Stimulated activated naive CD8-positive, alpha-beta T cell treated with anti-CD3 and anti-CD28 coated beads, Interleukin-15, Interleukin-2, amounts not matched to agents 100 ng/mL and 50 ng/mL, for 24 hours (primary cell): ENCODE data around the gene HCAR3.
"Not testable (repeated sequence)": the region's sequence is repeated elsewhere in the genome, so short reads cannot be mapped to it uniquely, and the experiment has no call there.

Source experiments
- H3K27ac Mint-ChIP-seq: one replicate; pipeline ENCODE4 v1.8.0; 2021; ENCODE audit warnings: mild to moderate bottlenecking, mixed read lengths
- H3K27me3 Mint-ChIP-seq: one replicate; pipeline ENCODE4 v1.8.0; 2021; ENCODE audit warnings: mixed read lengths
- H3K36me3 Mint-ChIP-seq: one replicate; pipeline ENCODE4 v1.8.0; 2021; ENCODE audit warnings: low read depth, mixed read lengths
- H3K4me1 Mint-ChIP-seq: one replicate; pipeline ENCODE4 v1.8.0; 2021; ENCODE audit warnings: low read depth, mixed read lengths
- H3K4me3 Mint-ChIP-seq: one replicate; pipeline ENCODE4 v1.8.0; 2021; ENCODE audit warnings: mild to moderate bottlenecking, mixed read lengths
- H3K9me3 Mint-ChIP-seq: one replicate; pipeline ENCODE4 v1.8.0; 2021; ENCODE audit warnings: mixed read lengths

The HCAR3 gene

DNA sequence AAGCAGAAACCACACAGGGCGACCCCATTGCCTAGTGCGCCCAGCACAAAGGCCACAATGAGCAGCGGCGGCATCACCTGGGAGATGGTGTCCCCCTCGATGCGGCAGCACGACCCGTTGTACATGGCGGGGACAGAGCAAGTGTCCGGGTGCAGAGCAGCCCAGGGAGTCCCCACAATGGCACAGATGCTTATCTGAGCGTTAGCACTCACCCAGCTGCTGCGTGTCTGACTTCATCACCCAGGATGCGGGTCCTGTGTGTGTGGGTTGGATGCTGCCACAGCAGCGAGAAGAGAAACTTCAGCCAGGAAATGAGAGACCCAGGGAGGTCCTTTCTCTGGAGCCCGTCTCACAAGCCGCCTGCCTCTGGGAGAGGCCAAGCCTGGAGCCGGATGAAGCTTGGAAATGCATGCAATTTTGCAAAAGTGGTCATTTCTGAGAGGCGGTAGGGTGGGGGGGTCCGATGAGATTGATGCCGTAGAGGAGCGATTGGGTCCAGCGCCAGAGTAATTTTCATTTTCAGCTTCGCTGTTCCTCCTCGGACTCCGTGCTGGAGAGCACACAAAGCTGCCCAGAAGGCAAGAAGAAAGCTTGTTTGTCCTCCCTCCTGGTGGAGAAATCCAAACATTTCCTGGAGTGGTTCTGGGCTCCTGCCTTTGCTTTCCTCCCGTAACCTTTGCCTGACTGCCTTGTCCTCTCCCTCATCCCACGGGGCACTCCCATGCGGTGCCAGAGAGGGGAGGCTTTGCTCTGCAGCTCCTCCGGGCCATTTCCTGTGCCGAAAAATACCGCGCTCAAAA, 13.8 kb upstream of the HCAR3 start, which contains the start of gene HCAR1:
TSS of gene HCAR1 (minus strand) at position 630 of the 800 bp plus-strand sequence. CDS start at position 125, 505 bp downstream.
- H3K9me3 Mint-ChIP-seq: peaks cover 4% of the 10 kb centered on the region
- H3K27me3 Mint-ChIP-seq: no peaks in the 10 kb centered on the region
- H3K36me3 Mint-ChIP-seq: no peaks in the 10 kb centered on the region
- no peak within 1 kb of the TSS for H3K4me3 Mint-ChIP-seq
- H3K4me1 Mint-ChIP-seq: peaks cover 64% of the 10 kb centered on the region
- H3K27ac Mint-ChIP-seq: no peak within 1 kb of the TSS

DNA sequence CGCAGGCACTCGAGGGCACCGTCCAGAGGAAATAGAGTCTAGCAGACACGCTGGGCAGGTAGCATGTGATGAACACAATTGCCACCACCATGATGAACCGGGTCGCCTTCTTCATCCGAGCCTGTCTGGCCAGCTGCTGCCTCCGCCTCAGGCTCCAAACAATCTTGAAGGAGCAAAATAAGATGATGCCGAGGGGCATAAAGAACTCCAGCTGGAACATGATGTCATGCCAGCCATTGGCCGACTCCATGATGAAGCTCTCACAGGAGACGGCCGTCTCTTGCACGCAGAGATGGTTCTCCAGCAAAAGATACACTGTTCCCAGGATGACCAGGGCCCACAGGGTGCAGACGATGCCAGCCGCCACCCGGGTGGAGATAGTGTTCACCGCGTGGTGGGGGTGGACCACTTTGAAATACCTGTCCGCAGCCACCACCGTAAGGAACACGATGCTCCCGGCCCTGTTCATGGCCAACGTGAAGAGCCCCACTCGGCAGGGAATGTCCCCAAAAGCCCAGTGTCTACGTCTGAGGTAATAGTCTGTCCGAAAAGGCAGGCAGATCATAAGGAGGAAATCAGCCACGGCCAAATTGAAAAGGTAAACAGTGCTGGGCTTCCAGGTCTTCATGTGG, 13.1 kb upstream of the HCAR3 start:
- Mint-ChIP-seq H3K9me3 (peaks cover 4% of the 10 kb centered on the region), H3K4me3 (no peak overlapping the region), H3K27me3 (no peaks in the 10 kb centered on the region), H3K36me3 (no peaks in the 10 kb centered on the region), H3K4me1 (peaks cover 71% of the 10 kb centered on the region), H3K27ac (no peak overlapping the region)

DNA sequence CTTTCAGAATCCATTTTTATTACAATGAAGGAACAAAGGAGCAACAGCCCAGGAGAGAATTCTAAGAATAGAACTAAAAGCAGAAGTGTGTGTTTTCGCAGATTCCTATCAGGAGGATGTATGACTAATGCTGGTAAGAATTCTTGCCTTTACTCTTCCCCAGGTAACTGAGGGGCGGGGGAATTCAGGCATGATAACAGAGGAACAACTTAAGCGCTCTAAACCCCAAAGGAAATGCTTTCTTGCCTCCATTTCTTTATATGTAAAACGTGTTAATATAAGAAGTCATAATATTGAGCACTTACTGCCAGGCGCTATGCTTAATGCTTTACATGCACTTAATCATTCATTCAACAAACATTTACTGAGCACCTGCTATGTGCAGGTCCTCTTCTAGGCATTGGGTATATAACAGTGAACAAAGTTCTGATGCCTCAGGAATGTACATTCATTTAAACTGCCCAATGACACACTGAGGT, 9.5 kb upstream of the HCAR3 start:
- peaks cover 54% of the 10 kb centered on the region for H3K4me1 Mint-ChIP-seq
- no peaks in the 10 kb centered on the region for H3K36me3 Mint-ChIP-seq
- no peaks in the 10 kb centered on the region for H3K9me3 Mint-ChIP-seq
- peak overlapping the region; percentile 60 for H3K27ac Mint-ChIP-seq
- peak overlapping the region; percentile 10 for H3K4me3 Mint-ChIP-seq
- H3K27me3 Mint-ChIP-seq: no peaks in the 10 kb centered on the region

DNA sequence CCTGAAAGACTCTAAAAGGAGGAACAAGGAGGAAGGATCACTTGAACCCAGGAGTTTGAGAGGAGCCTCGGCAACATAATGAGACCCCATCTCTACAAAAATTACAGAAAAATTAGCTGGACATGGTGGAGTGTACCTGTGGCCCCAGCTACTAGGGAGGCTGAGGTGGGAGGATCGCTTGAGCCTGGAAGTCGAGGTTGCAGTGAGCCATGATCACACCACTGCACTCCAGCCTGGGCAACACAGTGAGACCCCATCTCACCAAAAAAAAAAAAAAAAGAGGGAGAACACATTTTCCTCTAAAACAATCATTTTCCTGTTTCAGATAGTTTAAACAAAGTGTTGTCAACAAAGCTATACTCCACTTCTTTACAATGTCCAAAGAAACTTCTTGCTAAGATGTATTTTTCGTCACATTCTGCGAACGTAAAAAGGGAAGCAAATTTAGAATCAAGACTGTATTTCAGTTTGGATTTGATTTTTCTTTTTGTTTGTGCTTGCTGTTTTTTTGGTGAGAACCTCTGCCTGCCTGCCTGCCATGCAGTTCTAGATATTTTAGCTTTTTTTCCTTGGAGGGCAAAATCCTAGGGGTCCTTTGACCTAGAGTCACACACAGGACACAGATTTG, 9.0 kb upstream of the HCAR3 start:
- Mint-ChIP-seq H3K4me1 (peaks cover 55% of the 10 kb centered on the region), H3K36me3 (no peaks in the 10 kb centered on the region), H3K27me3 (no peaks in the 10 kb centered on the region), H3K9me3 (no peaks in the 10 kb centered on the region), H3K4me3 (peak overlapping the region; percentile 10), H3K27ac (peak overlapping the region; percentile 60)

DNA sequence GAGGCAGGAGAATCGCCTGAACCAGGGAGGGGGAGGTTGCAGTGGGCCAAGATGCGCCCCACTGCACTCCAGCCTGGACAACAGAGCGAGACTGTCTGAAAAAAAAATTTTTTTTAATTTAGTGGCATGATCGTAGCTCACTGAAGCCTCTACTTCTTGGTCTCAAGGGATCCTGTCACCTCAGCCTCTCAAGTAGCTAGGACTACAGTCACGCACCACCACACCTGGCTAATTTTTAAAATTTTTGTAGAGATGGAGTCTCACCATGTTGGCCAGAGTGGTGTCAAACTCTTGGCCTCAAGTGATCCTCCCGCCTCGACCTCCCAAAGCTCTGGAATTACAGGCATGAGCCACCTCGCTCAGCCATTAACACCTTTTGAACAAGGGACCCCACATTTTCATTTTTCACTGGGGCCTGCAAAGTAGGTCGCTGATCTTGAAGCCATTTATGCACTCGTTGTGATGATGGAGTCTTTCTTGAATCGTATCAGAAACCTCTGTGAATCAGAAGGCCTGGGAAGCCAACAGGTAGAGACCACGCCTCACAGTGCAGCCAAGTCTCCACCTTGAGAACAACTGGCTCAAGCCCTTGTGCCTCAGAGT, 8.1 kb upstream of the HCAR3 start:
- Mint-ChIP-seq H3K27ac (no peak overlapping the region), H3K9me3 (no peaks in the 10 kb centered on the region), H3K4me1 (peaks cover 52% of the 10 kb centered on the region), H3K36me3 (no peaks in the 10 kb centered on the region), H3K27me3 (no peaks in the 10 kb centered on the region), H3K4me3 (no peak overlapping the region)

DNA sequence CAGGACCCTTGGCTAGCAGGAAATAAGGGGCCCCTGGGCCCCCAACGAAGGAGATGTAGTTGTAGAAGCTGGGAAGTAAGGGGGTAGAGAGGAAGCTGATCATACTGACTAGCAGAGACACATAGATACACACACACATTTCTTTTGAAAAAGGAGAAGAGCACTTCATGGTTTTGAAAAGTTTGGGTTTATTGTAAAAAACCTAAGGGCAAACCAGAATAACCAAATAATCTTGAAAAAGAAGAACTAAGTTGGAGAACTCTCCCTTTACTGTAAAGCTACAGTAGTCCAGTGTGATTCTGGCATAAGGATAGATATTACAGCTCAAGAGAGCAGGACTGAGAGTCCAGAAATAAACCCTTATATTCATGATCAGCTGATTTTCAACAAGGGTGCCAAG, 5.8 kb upstream of the HCAR3 start:
- Mint-ChIP-seq H3K4me1 (peaks cover 44% of the 10 kb centered on the region), H3K27me3 (no peaks in the 10 kb centered on the region), H3K9me3 (no peaks in the 10 kb centered on the region), H3K36me3 (no peaks in the 10 kb centered on the region), H3K4me3 (no peak overlapping the region), H3K27ac (peak overlapping the region; percentile 3)

DNA sequence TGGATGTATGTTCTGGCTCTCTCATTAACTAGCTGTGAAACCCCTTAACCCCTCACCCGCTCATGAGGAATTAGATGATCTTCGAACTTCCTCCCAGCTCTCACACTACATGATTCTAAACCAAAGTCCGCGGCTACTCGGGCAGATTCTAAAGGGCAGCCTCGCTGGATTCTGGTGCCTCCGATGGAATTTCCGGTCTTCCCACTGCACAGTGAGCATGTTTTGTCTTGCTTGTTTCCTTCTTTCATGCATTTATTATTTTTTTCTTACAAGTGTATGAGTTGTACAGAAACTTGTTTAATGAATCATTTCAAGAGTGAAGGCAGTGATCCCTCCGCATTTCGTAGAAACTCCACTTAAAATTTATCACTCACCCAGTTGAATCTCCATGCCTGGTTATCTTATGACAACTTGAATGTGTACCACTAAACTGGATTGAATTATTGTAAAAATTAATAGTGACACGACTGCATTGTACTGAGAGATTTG, 4.5 kb upstream of the HCAR3 start:
- H3K36me3 Mint-ChIP-seq: no peaks in the 10 kb centered on the region
- H3K27ac Mint-ChIP-seq: peak overlapping the region; percentile 74
- H3K27me3 Mint-ChIP-seq: no peaks in the 10 kb centered on the region
- H3K4me3 Mint-ChIP-seq: peak overlapping the region; percentile 35
- no peaks in the 10 kb centered on the region for H3K9me3 Mint-ChIP-seq
- peaks cover 39% of the 10 kb centered on the region for H3K4me1 Mint-ChIP-seq

DNA sequence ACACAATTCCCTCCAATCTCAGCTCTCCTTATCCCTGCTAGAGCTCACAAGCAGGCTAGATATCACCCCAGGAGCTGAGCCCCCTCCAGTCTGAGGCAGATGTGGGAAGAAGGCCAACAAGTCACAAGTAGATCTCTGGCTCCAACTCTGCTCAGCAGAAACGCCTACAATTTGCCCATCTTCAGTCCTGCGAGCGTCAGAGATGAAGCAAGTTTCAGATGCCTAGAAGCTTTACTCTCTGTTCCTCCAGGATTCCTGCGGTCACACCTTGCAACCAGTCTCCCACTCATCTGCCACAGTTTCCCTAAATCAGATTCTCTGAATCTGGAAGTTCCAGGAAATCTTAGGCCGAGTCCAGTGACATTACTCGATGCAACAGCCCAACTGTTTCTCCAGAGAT, 1.4 kb downstream of the HCAR3 start:
- not testable (repeated sequence) for H3K36me3 Mint-ChIP-seq, H3K9me3 Mint-ChIP-seq, H3K27ac Mint-ChIP-seq, H3K4me1 Mint-ChIP-seq, H3K27me3 Mint-ChIP-seq, H3K4me3 Mint-ChIP-seq

DNA sequence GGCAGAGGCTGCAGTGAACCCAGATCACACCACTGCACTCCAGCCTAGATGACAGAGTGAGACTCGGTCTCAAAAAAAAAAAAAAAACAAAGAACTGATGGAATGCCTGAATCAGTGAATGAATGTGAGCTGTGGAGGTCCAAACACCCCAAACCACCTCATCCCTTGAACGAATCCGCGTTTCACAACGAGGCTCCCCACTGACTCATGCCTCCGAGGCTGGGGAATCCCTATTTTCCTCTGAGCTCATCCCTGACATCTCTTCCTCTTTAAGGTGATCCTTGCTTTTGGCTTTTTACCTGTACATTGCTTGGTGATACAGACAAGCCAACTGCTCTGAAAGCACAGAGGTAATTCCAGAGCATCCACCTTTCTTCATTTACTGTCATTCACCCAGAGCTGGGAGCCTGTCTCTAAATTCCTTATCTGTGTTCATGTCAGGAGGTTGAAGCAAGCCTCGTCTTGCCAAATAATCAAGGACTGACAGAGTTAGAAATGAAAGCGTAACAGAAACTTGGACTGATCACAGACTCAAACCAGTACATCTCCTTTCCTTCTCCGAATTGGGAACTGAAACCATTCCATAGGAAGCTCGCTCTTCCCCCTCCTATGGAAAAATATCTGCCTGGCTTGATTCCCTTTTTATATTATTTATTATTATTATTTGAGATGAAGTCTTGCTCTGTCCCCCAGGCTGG, 3.0 kb downstream of the HCAR3 start:
- H3K9me3 Mint-ChIP-seq, H3K27ac Mint-ChIP-seq, H3K36me3 Mint-ChIP-seq, H3K27me3 Mint-ChIP-seq, H3K4me3 Mint-ChIP-seq, H3K4me1 Mint-ChIP-seq: not testable (repeated sequence)

DNA sequence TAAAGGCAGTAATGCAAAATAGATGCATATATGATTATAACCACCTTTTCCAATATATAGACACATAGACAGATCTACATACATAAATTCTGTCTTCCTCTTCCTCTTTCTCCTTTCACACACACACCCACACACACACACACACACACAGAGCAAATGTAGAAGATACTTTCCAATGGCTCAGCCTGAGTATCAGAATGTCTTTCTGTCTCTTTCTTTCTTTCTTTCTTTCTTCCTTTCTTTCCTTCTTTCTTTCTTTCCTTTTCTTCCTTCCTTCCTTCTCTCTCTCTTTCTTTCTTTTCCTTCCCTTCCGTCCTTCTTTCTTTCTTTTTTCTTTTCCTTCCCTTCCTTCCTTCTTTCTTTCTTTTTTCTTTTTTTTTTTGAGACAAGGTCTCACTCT, 5.3 kb downstream of the HCAR3 start:
- H3K27ac Mint-ChIP-seq, H3K4me3 Mint-ChIP-seq, H3K9me3 Mint-ChIP-seq, H3K27me3 Mint-ChIP-seq, H3K36me3 Mint-ChIP-seq, H3K4me1 Mint-ChIP-seq: not testable (repeated sequence)

DNA sequence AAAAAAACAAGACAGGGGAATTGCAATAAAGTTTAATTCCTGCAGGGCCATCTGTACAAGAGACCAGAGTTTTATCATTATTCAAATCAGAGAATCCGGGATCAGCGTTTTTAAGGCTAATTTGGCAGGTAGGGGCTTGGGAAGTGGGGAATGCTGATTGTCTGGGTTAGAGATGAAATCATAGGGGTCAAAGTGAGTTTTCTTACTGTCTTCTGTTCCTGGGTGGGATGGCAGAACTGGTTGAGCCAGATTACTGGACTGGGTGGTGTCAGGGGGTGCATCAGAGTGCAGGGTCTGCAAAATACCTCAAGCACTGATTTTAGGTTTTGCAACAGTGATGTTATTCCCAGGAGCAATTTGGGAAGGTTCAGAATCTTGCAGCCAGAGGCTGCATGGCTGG, 6.3 kb downstream of the HCAR3 start:
- not testable (repeated sequence) for H3K4me3 Mint-ChIP-seq, H3K27me3 Mint-ChIP-seq, H3K36me3 Mint-ChIP-seq, H3K4me1 Mint-ChIP-seq, H3K27ac Mint-ChIP-seq, H3K9me3 Mint-ChIP-seq

DNA sequence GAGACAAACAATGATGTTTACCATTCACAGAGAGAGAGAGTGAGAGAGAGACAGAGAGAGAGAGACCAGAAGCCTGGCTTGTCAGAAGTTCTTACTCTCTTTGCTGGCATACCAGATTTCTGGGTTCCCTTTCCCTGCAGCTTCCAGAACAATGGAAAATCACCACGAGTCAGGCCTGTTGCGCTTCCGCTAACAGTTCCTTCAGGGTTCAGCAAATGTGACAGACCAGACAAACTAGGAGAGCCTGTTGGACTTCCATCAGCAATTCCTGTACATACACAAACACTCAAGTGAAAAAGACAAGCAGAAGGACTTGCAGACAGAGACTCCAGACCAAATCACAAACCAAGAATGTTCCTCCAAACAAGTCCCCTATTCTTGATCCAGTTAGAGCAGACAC, 7.3 kb downstream of the HCAR3 start:
- not testable (repeated sequence) for H3K27me3 Mint-ChIP-seq, H3K4me3 Mint-ChIP-seq, H3K4me1 Mint-ChIP-seq, H3K36me3 Mint-ChIP-seq, H3K9me3 Mint-ChIP-seq, H3K27ac Mint-ChIP-seq

DNA sequence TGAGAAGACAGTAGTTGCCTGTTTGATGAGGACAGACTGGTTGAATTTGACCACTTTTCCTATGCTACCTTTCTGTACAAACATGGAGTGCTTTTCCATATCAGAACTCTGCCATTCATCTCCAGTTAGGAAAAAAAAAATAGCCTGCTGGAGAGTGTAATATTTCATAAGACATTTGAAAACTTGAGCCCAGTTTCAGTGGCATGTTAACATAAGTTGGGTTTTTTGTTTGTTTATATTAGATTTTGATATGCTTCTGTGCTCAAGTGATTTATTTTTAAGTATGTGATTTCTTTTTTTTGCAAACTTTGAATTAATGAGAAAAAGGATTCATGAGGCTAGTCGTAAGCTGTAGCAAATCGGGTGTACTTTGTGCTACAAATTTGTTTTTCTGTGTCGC, 12.8 kb downstream of the HCAR3 start:
- H3K36me3 Mint-ChIP-seq, H3K4me1 Mint-ChIP-seq, H3K4me3 Mint-ChIP-seq, H3K27me3 Mint-ChIP-seq, H3K27ac Mint-ChIP-seq, H3K9me3 Mint-ChIP-seq: not testable (repeated sequence)

DNA sequence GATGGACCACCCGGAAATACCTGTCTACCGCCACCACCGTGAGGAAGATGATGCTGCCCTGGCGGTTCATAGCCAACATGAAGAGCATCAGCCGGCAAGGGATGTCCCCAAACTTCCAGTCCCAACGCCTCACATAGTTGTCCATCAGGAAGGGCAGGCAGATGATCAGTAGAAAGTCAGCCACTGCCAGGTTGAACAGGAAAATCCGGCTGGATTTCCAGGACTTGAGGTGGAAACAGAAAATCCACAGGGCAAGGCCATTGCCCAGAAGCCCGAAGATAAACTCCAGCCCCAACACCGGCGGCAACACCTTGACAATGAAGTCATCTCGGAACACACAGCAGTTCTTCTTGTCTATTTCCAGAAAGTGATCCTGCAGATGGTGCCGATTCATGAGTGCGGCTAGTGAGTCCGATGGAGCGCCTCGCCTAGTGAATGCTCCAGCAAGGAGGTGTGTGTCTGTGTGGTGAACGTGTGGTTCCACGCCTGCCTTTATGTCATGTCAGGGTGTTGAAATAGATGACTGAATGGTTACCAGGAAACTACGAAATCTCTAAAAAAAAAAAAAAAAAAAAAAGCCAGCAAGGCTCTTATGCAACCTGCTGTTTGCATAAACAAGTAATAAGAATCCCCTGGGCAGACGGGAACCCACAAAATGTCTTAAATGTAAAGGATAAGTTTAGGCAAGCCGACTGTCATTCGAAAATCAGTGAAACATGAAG, 13.6 kb downstream of the HCAR3 start, which contains the start of gene HCAR2:
TSS of gene HCAR2 (minus strand) at position 468 of the 722 bp plus-strand sequence. CDS start at position 394, 74 bp downstream.
- H3K9me3 Mint-ChIP-seq, H3K27me3 Mint-ChIP-seq, H3K4me1 Mint-ChIP-seq, H3K27ac Mint-ChIP-seq, H3K4me3 Mint-ChIP-seq, H3K36me3 Mint-ChIP-seq: not testable (repeated sequence)
